ENCODE measurements around the gene OSBPL5. TPM values are rescaled to one million over a fixed set of nuclear protein-coding genes. Genes with fewer than 3 reads are reported as not detected.
A peak's percentile ranks its signal among the peaks of the same experiment; 100 is the strongest.

Gene OSBPL5
- total RNA-seq, 3 donors from 2014 or later (not counting 1 experiment from before 2014, with no cell fraction given), result 375 to 522 (median 377) TPM

- Histone ChIP-seq H3K36me3 (ENCODE audit: control insufficient read depth, insufficient read depth, low read length) (peaks cover 10% of the 10 kb centered on the region), H3K9me3 (ENCODE audit: control insufficient read depth, insufficient read depth, low read length) (no peaks in the 10 kb centered on the region), H3K27me3 (ENCODE audit: control insufficient read depth, insufficient read depth, low read length) (no peaks in the 10 kb centered on the region), H3K4me1 (ENCODE audit: control insufficient read depth, insufficient read depth, low read length) (peaks cover 100% of the 10 kb centered on the region), H3K27ac (ENCODE audit: low read length) (peak overlapping the region; percentile 24), H3K4me3 (ENCODE audit: low read length) (no peak overlapping the region)
- Mint-ChIP-seq H3K9me3 (no peaks in the 10 kb centered on the region), H3K4me1 (peaks cover 74 to 94% of the 10 kb centered on the region in 2 donors), H3K36me3 (no peaks in the 10 kb centered on the region), H3K4me3 (peak overlapping the region; percentile 89), H3K27ac (peak overlapping the region; percentile 89 to 93), H3K27me3 (ENCODE audit: low read depth in 2 of 2) (no peaks in the 10 kb centered on the region)
- DNase-seq (peak; percentile 50 to 71), ATAC-seq (peak; percentile 86 to 90 (median 89))
- TF ChIP-seq, protein P1, sequence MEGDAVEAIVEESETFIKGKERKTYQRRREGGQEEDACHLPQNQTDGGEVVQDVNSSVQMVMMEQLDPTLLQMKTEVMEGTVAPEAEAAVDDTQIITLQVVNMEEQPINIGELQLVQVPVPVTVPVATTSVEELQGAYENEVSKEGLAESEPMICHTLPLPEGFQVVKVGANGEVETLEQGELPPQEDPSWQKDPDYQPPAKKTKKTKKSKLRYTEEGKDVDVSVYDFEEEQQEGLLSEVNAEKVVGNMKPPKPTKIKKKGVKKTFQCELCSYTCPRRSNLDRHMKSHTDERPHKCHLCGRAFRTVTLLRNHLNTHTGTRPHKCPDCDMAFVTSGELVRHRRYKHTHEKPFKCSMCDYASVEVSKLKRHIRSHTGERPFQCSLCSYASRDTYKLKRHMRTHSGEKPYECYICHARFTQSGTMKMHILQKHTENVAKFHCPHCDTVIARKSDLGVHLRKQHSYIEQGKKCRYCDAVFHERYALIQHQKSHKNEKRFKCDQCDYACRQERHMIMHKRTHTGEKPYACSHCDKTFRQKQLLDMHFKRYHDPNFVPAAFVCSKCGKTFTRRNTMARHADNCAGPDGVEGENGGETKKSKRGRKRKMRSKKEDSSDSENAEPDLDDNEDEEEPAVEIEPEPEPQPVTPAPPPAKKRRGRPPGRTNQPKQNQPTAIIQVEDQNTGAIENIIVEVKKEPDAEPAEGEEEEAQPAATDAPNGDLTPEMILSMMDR (IDR thresholded peaks at IDR 0.05), result no peak
- intact Hi-C loops (cut with micrococcal nuclease), result loop anchor here (5.0 kb wide), 1 partner anchor 45 kb away; no protein-coding TSS in a partner anchor
- WGBS (ENCODE audit: insufficient coverage), result 59% methylated on average over 22 of the region's 22 CpGs
Measured at GRCh38 chr11:3157381-3158130, 7.6 kb downstream of the OSBPL5 start.

DNA sequence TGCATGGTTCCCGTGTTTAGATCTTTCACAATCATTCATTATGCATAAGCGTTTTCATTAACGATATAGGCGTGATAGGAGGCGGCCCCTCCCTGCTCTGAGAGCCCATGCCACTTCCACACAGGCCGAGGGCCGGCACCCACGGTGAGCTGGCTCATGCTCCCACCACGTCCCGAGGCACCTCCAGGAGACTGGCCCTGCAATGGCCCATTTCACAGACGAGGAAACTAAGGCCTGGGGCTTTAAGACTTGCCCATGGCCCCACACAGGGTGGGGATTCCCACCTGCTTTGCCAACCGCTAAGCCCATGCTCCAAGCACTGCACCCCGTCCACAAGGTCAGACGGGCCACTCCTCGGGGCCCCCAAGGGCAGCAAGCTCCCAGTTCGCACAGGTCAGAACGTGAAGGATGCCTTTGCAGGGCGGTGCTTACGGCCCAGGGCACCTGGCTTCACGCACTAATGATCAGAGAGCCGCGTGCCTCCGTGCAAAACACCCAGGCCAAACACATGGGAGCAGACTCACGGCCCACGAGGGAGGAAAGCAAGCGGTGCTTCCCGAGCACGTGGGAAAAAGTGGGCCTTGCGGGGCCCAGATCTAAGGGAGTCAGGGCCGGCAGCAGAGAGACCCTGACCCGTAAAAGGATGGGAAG, 8.3 kb downstream of the OSBPL5 start:
- ATAC-seq (peak in 1 of 3 donors; percentile 3), DNase-seq (no peak)
- Mint-ChIP-seq H3K27ac (peak overlapping the region; percentile 89 to 93), H3K27me3 (ENCODE audit: low read depth in 2 of 2) (no peaks in the 10 kb centered on the region), H3K4me1 (peaks cover 76 to 94% of the 10 kb centered on the region in 2 donors), H3K9me3 (no peaks in the 10 kb centered on the region), H3K4me3 (peak overlapping the region; percentile 89), H3K36me3 (no peaks in the 10 kb centered on the region)
- Histone ChIP-seq H3K36me3 (ENCODE audit: control insufficient read depth, insufficient read depth, low read length) (peaks cover 13% of the 10 kb centered on the region), H3K27me3 (ENCODE audit: control insufficient read depth, insufficient read depth, low read length) (no peaks in the 10 kb centered on the region), H3K27ac (ENCODE audit: low read length) (peak overlapping the region; percentile 24), H3K4me1 (ENCODE audit: control insufficient read depth, insufficient read depth, low read length) (peaks cover 99% of the 10 kb centered on the region), H3K4me3 (ENCODE audit: low read length) (no peak overlapping the region), H3K9me3 (ENCODE audit: control insufficient read depth, insufficient read depth, low read length) (no peaks in the 10 kb centered on the region)
- TF ChIP-seq, protein P1 (IDR thresholded peaks at IDR 0.05), result no peak
- WGBS (ENCODE audit: insufficient coverage), result 79% methylated on average over 31 of the region's 31 CpGs
- intact Hi-C loops (cut with micrococcal nuclease), result loop anchor here (5.0 kb wide), 1 partner anchor 44 kb away; no protein-coding TSS in a partner anchor

GRCh38 chr11:3156282-3156660, 8.8 kb downstream of the OSBPL5 start:
- no peaks in the 10 kb centered on the region for H3K27me3 Mint-ChIP-seq (ENCODE audit: low read depth in 2 of 2)
- peak overlapping the region; percentile 89 to 93 for H3K27ac Mint-ChIP-seq
- H3K9me3 Mint-ChIP-seq, result no peaks in the 10 kb centered on the region
- H3K36me3 Mint-ChIP-seq, result no peaks in the 10 kb centered on the region
- Histone ChIP-seq H3K4me3 (ENCODE audit: low read length) (no peak overlapping the region), H3K4me1 (ENCODE audit: control insufficient read depth, insufficient read depth, low read length) (peaks cover 99% of the 10 kb centered on the region), H3K9me3 (ENCODE audit: control insufficient read depth, insufficient read depth, low read length) (no peaks in the 10 kb centered on the region), H3K36me3 (ENCODE audit: control insufficient read depth, insufficient read depth, low read length) (peaks cover 13% of the 10 kb centered on the region), H3K27ac (ENCODE audit: low read length) (no peak overlapping the region), H3K27me3 (ENCODE audit: control insufficient read depth, insufficient read depth, low read length) (no peaks in the 10 kb centered on the region)
- no peak for ATAC-seq
- 87% methylated on average over 14 of the region's 14 CpGs for WGBS (ENCODE audit: insufficient coverage)
- TF ChIP-seq, protein P1 (IDR thresholded peaks at IDR 0.05), result no peak
- H3K4me3 Mint-ChIP-seq, result peak overlapping the region; percentile 89
- H3K4me1 Mint-ChIP-seq, result peaks cover 75 to 93% of the 10 kb centered on the region in 2 donors
- no peak for DNase-seq
- intact Hi-C loops (cut with micrococcal nuclease), result loop anchor here (5.0 kb wide), 1 partner anchor 44 kb away; no protein-coding TSS in a partner anchor
